Measurements from ENCODE around the gene RIPOR3.
"Not testable (repeated sequence)": the region's sequence is repeated elsewhere in the genome, so short reads cannot be mapped to it uniquely, and the experiment has no call there.

Gene RIPOR3

DNA sequence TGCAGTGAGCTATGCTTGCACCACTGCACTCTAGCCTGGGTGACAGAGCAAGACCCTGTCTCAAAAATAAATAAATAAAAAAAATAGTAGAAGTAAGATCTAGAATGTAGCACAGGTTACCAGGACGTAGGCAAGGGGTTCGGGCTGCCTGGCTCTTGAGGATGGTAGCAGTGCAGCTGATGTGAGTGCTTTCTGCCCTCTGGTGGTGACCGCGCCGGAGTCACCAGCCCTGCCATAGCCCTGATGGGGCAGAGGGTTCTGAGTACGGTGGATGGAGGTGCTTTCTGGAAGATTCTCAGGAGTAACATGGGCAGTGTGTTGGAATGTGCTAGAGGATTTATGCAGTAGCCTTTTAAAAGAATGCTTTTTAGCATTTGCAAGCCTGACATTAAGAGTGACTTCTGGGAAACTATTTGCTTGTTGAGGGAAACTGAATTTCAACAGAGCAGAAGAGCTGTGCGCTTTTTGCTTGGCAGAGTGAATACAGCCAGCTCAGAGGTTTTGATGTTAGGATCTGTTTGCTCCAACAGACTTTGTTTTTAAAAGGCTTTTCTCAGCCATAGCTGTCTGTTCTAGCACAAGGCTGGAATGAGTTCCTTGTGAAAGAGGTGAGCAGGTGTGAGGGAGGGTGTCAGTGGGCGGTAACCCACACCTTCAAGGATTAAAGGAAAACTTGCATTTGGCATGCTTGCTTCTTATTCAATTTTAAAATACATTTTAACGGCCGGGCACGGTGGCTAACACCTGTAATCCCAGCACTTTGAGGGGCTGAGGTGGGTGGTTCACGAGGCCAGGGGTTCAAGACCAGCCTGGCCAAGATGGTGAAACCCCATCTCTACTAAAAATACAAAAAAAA, 115.2 kb downstream of the RIPOR3 start:
- H3K4me3 ChIP-seq (replicated peaks; ENCODE audit: low read depth, low read length) = no peak overlapping the region
- no peak for DNase-seq (ENCODE audit: extremely low read depth, low read depth)
- TF ChIP-seq, protein P1, sequence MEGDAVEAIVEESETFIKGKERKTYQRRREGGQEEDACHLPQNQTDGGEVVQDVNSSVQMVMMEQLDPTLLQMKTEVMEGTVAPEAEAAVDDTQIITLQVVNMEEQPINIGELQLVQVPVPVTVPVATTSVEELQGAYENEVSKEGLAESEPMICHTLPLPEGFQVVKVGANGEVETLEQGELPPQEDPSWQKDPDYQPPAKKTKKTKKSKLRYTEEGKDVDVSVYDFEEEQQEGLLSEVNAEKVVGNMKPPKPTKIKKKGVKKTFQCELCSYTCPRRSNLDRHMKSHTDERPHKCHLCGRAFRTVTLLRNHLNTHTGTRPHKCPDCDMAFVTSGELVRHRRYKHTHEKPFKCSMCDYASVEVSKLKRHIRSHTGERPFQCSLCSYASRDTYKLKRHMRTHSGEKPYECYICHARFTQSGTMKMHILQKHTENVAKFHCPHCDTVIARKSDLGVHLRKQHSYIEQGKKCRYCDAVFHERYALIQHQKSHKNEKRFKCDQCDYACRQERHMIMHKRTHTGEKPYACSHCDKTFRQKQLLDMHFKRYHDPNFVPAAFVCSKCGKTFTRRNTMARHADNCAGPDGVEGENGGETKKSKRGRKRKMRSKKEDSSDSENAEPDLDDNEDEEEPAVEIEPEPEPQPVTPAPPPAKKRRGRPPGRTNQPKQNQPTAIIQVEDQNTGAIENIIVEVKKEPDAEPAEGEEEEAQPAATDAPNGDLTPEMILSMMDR (IDR thresholded peaks at IDR 0.05; ENCODE audit: low read depth, low read length, missing control alignments) = peak; percentile 79

DNA sequence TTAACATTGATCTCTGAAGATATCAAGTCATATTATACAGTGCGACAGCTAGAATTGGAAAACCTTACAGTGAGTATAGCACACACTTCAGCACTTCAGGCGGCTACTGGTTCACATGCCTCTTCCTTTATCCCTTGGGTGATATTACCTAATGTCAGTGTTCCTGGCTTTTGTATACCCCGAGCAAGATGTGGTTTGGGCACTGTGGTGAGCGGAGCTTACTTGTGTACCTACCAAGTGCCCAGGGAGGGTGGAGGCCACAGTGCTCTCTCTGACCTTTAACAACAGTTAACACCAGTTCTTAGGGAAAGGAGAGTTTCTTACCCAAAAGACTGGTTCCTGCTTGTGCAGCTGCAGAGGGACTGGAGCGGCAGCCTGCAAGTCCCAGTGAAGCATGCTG, 116.8 kb downstream of the RIPOR3 start:
- TF ChIP-seq, protein P1 (IDR thresholded peaks at IDR 0.05; ENCODE audit: low read depth, low read length, missing control alignments) = no peak
- DNase-seq (ENCODE audit: extremely low read depth, low read depth) = no peak
- H3K4me3 ChIP-seq (replicated peaks; ENCODE audit: low read depth, low read length) = no peak overlapping the region

DNA sequence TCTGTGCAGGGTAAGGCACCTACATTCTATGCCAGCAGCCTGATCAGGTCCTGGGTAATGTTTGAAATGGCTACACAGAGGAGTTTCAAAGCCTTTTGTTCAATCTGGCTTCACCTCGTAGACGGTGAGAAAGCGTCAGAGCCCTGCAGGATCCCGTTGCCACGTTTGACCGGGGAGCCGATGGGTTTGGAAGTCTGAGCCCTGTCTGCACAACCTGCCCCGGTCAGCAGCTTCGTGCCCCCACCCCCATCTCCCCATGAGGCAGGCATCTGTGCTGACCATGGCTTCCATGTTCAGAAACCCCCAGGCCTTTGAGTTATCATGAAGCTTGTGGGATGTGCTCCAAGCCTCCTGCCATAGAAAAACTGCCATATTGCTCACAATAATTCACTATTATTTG, 117.2 kb downstream of the RIPOR3 start:
- no peak for DNase-seq (ENCODE audit: extremely low read depth, low read depth)
- H3K4me3 ChIP-seq (replicated peaks; ENCODE audit: low read depth, low read length) = no peak overlapping the region
- TF ChIP-seq, protein P1 (IDR thresholded peaks at IDR 0.05; ENCODE audit: low read depth, low read length, missing control alignments) = no peak

DNA sequence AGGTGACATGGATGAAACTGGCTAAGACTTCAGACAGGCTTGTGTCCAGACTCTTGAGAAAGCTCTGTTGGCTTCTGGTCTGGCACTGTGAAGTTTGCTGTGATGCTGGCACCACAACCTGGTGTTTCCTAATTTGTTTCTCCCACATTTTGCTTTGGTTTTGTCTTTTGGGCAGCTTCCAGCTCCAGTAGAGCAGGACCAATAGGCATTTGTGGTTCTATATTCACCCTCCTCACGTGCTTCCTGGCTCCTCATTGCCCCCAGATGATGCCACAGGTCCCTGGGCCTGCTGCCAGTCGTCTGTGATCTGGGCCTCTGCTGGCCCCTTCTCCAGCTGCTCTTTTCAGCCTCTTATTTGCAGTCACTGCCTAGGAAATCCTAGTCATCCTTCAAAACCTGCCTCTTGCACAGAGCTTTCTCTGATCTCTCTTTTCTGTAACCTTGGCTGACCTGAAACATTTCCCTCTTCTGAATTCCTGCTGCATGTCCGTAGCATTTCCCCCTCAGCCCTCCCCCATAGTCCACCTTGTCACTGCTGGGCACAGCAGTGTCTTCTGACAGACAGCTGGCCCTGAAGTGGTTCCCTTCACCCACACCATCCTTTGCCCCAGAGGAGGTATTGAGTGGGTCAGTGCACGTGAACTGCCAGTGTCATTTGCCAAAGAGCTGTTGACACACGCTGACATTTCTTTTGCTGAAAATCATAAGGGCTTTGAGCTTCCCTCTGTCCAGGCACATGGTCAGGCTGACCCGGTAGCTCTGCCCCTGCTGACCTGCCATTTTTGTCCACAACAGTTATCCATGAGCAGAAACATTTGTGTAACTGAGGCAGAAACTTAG, 118.2 kb downstream of the RIPOR3 start:
- TF ChIP-seq, protein P1 (IDR thresholded peaks at IDR 0.05; ENCODE audit: low read depth, low read length, missing control alignments) = no peak
- no peak for DNase-seq (ENCODE audit: extremely low read depth, low read depth)
- no peak overlapping the region for H3K4me3 ChIP-seq (replicated peaks; ENCODE audit: low read depth, low read length)

DNA sequence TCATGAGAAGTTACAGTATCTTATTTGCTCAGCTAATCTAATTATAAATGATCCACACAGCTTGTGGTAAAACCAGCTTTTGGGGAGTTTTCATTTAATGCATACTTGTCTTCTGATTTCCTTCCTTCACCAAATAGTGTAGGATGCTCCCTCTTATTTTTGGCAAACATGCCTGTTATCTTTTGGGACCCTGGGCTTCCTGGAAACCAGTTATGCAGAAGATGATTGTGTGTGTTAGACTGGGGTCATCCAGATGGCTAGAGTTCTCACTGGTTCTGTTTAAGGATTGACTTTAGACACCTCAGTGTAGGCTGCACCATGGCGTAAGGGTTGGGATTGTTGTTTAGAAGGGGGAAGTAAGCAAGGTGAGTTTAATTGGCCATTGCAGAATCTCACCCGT, 119.9 kb downstream of the RIPOR3 start:
- DNase-seq (ENCODE audit: extremely low read depth, low read depth) = no peak
- TF ChIP-seq, protein P1 (IDR thresholded peaks at IDR 0.05; ENCODE audit: low read depth, low read length, missing control alignments) = no peak

DNA sequence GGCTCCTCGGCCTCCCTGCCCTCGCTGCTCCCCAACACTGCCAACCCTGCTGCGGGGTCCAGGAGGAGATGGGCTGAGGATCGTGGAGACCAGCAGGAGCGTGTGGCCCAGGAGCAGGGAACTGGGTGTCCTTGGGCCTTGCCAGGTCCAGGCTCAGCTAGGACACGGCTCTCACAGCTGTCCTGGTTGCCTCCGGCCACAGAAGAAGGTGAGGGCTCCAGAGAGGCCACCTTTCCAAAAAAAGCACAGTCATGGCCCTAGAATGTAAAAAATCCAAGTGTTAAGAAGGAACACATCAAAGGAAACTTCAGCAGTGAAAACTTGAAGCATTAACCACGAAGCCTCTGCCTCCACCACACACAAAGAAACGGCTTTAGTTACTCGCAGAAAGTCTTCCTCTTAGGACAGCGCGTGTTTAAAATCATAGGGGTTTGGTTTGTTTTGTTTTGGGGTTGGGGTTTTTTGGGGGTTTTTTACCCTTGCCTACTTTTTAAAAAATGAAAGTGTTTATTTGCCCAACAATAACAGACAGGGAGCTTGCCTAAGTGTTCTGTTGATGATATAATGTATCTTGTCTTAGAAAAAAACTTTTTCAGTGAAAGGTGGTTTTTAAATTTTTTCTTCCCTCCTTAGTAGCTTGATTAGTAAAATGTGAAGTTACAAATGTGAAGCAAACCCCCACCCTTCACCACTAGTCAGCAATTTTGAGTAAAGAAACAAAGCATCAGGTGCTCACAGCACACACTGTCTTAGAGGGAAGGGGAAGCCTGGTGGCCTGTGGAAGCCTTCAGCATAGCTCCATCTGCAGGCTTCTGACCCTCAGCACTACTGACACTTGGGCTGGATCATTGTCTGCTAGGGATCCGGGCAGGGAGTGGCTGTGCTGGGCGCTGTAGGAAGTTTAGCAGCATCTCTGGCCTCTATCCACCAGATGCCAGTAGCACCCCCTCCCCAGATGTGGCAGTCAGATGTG, 121.2 kb downstream of the RIPOR3 start:
- DNase-seq (ENCODE audit: extremely low read depth, low read depth) = no peak

More for the DNA sequence above, 119.9 kb downstream of the RIPOR3 start:
- no peak overlapping the region for H3K4me3 ChIP-seq (replicated peaks; ENCODE audit: low read depth, low read length)

DNA sequence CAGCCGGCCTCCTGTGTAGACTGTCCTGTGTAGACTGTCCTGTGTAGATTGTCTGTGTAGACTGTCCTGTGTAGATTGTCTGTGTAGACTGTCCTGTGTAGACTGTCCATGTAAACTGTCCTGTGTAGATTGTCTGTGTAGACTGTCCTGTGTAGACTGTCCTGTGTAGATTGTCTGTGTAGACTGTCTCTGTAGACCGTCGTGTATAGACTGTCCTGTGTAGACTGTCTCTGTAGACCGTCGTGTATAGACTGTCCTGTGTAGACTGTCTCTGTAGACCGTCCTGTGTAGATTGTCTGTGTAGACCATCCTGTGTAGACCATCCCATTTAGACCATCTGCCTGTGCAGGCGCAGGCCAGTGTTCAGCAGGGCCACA, 121.9 kb downstream of the RIPOR3 start:
- not testable (repeated sequence) for DNase-seq (ENCODE audit: extremely low read depth, low read depth); H3K4me3 ChIP-seq (replicated peaks; ENCODE audit: low read depth, low read length)

More for the DNA sequence above, 121.2 kb downstream of the RIPOR3 start:
- TF ChIP-seq, protein P1 (IDR thresholded peaks at IDR 0.05; ENCODE audit: low read depth, low read length, missing control alignments) = peak; percentile 43
- no peak overlapping the region for H3K4me3 ChIP-seq (replicated peaks; ENCODE audit: low read depth, low read length)

Data from HFF-Myc (cell line).